ENCODE data around the gene ARMH1.

The ARMH1 gene

GRCh38 chr1:44672254-44672955 lies 2.1 kb upstream of the ARMH1 start:
- no peak for DNase-seq

GRCh38 chr1:44672961-44673674 lies 1.4 kb upstream of the ARMH1 start:
- no peak for DNase-seq

GRCh38 chr1:44673675-44674112 lies 820 bp upstream of the ARMH1 start:
- DNase-seq, result no peak

DNA sequence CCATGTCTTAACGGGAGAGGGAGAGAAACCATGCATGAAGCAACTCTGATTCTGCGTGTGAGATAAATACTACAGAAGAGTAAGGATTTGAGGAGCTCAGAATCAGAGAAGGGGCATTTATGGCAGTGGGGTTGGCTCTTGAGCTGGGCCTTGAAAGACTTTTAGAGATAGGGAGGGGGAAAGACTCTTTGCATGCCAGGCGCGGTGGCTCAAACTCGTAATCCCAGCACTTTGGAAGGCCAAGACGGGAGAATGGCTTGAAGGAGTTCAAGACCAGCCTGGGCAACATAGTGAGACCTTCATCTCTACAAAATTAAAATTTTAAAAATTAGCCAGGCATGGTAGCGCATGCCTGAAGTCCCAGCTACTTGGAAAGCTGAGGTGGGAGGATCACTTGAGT lies 672 bp downstream of the ARMH1 start:
- no peak for DNase-seq

GRCh38 chr1:44676484-44677200 lies 2.1 kb downstream of the ARMH1 start:
- DNase-seq, result no peak

GRCh38 chr1:44677201-44677766 lies 2.8 kb downstream of the ARMH1 start:
- DNase-seq, result no peak

GRCh38 chr1:44678120-44678519 lies 3.6 kb downstream of the ARMH1 start:
- no peak for DNase-seq

- DNase-seq, result no peak
Measured at GRCh38 chr1:44678626-44679025, 4.1 kb downstream of the ARMH1 start.

- no peak for DNase-seq
Measured at GRCh38 chr1:44679468-44679867, 5.0 kb downstream of the ARMH1 start.

DNA sequence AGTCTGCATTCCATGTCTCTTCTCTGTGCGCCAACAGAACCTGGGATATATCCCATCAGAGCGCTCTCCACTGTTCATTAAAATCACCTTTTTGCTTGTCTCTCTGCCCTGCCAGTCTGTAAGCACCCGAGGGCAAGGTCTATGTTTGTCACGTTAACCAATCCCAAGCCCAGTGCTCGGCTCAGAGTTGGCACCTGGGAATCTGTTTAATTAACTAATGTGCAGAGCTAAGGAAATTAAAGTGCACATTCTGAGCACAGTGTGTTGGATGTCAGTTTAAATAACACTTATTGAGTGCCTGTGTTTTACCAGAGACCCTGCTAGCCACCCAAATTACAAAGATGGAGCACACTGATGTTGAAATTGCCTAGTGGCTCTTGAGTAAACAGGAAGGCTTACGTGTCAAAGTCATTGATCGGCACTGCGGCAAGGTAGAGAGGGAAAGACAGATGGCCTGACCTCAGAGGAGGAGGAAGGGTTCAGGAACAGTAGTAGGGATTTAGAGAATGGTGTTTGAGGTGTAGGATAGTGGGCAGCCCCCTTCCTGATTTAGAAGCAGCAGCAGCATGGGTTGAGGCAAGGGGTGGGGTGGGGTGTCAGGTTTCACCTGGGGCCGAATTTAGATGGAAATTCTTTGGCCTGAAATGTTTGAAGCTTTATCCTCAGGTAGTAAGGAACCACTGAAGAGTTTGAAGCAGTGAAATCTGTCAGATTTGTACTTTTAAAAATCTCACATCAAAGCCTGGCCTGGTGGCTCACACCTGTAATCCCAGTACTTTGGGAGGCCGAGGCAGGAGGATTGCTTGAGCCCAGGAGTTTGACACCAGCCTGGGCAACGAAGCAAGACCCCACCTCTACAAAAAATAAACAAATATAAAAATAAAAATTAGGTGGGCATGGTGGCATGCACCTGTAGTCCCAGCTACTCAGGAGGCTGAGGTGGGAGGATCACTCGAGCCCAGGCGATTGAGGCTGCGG lies 7.7 kb downstream of the ARMH1 start:
- DNase-seq, result no peak

DNA sequence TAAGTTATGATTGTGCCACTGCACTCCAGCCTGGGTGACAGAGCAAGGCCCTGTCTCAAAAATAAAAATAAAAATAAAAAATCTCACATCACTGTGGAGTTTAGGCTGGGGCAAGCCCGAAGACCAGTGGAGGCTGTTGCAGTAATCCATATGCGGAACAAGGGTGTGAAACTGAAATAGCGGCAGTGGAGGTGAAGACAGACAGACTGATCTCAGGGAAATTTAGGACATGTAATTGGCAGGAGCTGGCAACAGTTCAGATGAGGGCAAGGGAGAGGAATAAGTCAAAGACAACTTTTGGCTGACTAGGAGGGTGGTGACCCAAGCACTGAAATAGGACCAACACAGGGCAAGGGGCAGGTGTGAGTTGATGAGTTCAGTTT lies 8.4 kb downstream of the ARMH1 start:
- DNase-seq, result no peak

GRCh38 chr1:44684525-44684924 lies 10.0 kb downstream of the ARMH1 start:
- DNase-seq, result no peak

DNA sequence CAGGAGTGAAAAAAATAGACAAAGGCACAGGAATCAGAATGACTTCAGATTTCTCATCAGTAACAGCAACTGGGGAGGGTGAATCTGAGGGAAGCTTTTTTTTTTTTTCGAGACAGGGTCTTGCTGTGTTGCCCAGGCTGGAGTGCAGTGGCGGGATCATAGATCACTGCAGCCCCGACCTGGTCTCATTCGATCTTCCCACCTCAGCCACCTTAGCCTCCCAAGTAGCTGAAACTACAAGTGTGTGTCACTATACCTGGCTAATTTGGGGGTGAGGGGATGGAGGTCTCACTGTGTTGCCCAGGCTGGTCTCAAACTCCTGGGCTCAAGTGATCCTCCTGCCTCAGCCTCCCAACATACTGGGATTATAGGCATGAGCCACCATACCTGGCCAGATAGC lies 10.7 kb downstream of the ARMH1 start:
- DNase-seq, result no peak

DNA sequence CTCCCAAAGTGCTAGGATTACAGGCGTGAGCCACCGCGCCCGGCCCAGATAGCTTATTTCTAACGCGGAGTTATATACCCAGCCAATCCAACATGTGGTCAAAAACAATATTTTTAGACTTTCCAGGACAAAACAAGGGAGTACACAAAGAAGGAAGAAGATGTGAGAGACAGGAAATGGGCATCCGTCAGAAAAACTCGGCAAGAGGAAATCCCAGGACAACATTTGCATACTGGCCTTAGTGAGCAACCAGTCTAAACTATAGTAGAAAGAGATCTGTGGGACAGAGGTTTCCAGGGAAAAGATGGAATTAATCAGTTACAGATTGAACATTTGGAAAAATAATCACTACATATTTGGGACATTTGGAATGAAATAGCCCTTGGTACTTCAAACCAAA lies 11.4 kb downstream of the ARMH1 start:
- DNase-seq, result no peak

DNA sequence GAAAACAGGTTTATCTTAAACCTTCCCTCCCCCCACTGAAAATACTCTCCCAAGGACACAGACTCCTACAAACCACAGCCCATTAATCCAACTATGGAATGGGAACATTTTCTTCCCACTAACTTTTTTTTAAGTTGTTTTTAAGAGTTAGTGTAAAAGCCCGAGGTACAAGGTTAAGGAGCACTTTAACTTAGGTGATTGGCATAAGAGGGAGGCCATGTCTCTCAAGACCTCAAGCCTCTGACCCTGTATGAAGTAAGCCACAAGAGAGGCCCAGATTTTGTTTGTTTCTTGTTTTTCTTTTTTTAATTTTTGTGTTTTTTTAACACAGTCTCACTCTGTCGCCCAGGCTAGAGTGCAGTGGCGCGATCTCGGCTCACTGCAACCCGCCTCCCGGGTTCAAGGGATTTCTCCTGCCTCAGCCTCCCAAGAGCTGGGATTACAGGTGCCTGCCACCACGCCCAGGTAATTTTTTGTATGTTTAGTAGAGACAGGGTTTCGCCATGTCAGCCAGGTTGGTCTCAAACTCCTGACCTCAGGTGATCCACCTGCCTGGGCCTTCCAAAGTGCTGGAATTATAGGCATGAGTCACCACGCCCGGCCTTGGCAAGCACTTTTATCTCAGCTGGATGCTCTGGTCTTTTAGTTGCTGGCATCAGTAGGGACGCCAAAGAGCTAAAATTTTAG lies 14.4 kb downstream of the ARMH1 start:
- DNase-seq, result no peak

DNA sequence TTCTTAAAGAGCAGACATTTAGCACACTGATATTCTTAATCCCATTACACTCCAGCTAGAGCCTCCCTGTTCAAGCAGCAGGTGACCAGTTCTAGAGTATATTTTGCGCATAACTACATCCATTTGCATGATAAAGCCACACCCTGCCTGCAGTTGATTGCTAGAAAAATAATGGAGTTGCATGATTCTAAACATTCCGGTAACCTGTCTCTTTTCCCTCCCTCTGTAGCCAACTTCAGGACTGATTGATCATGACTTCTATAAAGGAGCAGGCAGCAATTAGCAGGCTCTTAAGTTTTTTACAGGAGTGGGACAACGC lies 14.9 kb downstream of the ARMH1 start:
- DNase-seq, result no peak

- no peak for DNase-seq
Measured at GRCh38 chr1:44693159-44693558, 18.6 kb downstream of the ARMH1 start.

DNA sequence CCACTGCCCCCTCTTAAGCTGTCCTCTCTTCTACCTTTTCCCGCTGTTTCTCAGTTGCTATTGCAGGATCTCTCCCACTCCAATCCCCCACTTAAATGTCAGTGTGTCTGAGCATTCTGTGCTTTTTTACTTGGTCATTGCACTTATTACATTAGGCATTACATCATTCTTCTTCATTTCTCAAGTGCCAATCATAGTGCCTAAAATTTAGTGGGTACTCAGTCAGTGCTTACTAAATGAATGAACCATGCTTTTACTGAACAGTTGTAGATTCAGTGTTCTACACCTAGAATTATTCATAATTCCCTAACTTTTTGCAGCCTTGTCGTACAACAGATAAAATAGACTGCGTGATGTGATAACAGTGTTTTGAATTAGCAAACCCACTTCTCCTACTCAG lies 19.4 kb downstream of the ARMH1 start:
- DNase-seq, result no peak

- DNase-seq, result no peak
Measured at GRCh38 chr1:44694863-44695478, 20.5 kb downstream of the ARMH1 start.

GRCh38 chr1:44695671-44696070 lies 21.2 kb downstream of the ARMH1 start:
- no peak for DNase-seq

DNA sequence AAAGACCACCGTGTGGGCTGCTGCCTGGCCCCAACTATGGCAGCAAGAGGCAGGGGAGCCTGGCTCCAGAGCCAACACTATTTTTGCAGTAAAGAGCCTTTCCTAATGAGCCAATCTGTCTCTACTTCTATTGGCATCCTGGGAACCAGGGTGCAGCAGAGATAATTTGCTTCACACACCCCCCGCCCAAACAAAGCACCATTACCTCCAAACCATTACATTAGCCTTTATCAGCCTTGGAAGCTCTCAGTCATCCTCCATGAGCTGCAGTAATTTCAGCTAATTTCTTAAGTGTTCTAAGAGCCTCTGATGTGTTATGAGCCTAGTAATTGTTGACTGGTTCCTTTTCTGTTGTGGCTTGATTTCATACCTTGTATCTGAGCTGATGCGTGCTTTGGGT lies 21.6 kb downstream of the ARMH1 start:
- no peak for DNase-seq
